GM18502 (cell line): ENCODE results near the gene DCTD.

ENCODE experiments used
- ATAC-seq: cut with Tn5 transposase; IDR thresholded peaks from one replicate; pipeline ENCODE4 v1.9.1; 2021; ENCODE audit warnings: mild to moderate bottlenecking; ENCODE audit not compliant: unreplicated experiment, poor library complexity

DCTD gene

GRCh38 chr4:182895791-182896292 lies 21.3 kb downstream of the DCTD start:
- no peak for ATAC-seq

GRCh38 chr4:182894681-182895275 lies 22.4 kb downstream of the DCTD start:
- ATAC-seq: no peak

GRCh38 chr4:182893474-182894080 lies 23.6 kb downstream of the DCTD start:
- ATAC-seq: no peak

- ATAC-seq: no peak
These were observed 24.1 kb downstream of the DCTD start for GRCh38 chr4:182893047-182893446.

- no peak for ATAC-seq
These were observed 27.0 kb downstream of the DCTD start for GRCh38 chr4:182890202-182890601.

- ATAC-seq: no peak
These were observed 28.3 kb downstream of the DCTD start for GRCh38 chr4:182888891-182889290.

- no peak for ATAC-seq
These were observed 30.4 kb downstream of the DCTD start for GRCh38 chr4:182886768-182887167.

GRCh38 chr4:182886205-182886604 lies 31.0 kb downstream of the DCTD start:
- ATAC-seq: no peak

GRCh38 chr4:182885738-182886077 lies 31.5 kb downstream of the DCTD start:
- no peak for ATAC-seq

- no peak for ATAC-seq
These were observed 32.0 kb downstream of the DCTD start for GRCh38 chr4:182885022-182885737.

- no peak for ATAC-seq
These were observed 33.1 kb downstream of the DCTD start for GRCh38 chr4:182884040-182884439.

- ATAC-seq: no peak
These were observed 33.8 kb downstream of the DCTD start for GRCh38 chr4:182883351-182883750.

- ATAC-seq: no peak
These were observed 35.3 kb downstream of the DCTD start for GRCh38 chr4:182881914-182882313.

- no peak for ATAC-seq
These were observed 36.5 kb downstream of the DCTD start for GRCh38 chr4:182880387-182881356.

- ATAC-seq: no peak
These were observed 37.3 kb downstream of the DCTD start for GRCh38 chr4:182879913-182880312.

GRCh38 chr4:182878633-182879495 lies 38.3 kb downstream of the DCTD start:
- no peak for ATAC-seq

GRCh38 chr4:182877326-182877883 lies 39.8 kb downstream of the DCTD start:
- no peak for ATAC-seq

- ATAC-seq: no peak
These were observed 40.8 kb downstream of the DCTD start for GRCh38 chr4:182876427-182876826.
